Measurements from ENCODE around the gene POSTN. TPM values are rescaled to one million over a fixed set of nuclear protein-coding genes. Genes with fewer than 3 reads are reported as not detected.
A peak's percentile ranks its signal among the peaks of the same experiment; 100 is the strongest.

Gene POSTN
- total and polyA plus RNA-seq, 4 donors: 1.0 to 10.9 (median 1.3) TPM

GRCh38 chr13:37641391-37641790 is 42.8 kb upstream of the POSTN start:
- no peak overlapping the region for H3K9ac ChIP-seq (ENCODE audit: low read depth in 1 of 2, low read length in 2 of 2)
- H3K27me3 ChIP-seq (ENCODE audit: control insufficient read depth in 4 of 4, insufficient read depth in 4 of 4, low read length in 3 of 4): peaks cover 0 to 5% (median 1%) of the 10 kb centered on the region in 4 donors
- no peaks in the 10 kb centered on the region for H3K36me3 ChIP-seq (ENCODE audit: control insufficient read depth in 4 of 4, insufficient read depth in 3 of 4, low read depth in 1 of 4, low read length in 3 of 4)
- TF ChIP-seq SP1 (IDR thresholded peaks at IDR 0.05) (no peak), TAF1 (conservative IDR thresholded peaks at IDR 0.05) (no peak), REST (IDR thresholded peaks at IDR 0.05) (no peak), GABPA (IDR thresholded peaks at IDR 0.05 in 1 of 2, conservative IDR thresholded peaks at IDR 0.05 in 1 of 2) (no peak), ATF3 (IDR thresholded peaks at IDR 0.05) (no peak), NR2F2 (IDR thresholded peaks at IDR 0.05) (no peak)
- no peaks in the 10 kb centered on the region for H3K4me1 ChIP-seq (ENCODE audit: control insufficient read depth in 4 of 4, insufficient read depth in 4 of 4, low read length in 3 of 4)
- no peak for DNase-seq (ENCODE audit: low spot score)
- H3K9me3 ChIP-seq (ENCODE audit: control insufficient read depth in 4 of 4, low read length in 3 of 4): no peaks in the 10 kb centered on the region
- no peak overlapping the region for H3K4me3 ChIP-seq (ENCODE audit: low read depth in 1 of 3, low read length in 3 of 3)
- WGBS: 93% methylated on average over 2 of the region's 2 CpGs
- H3K27ac ChIP-seq (ENCODE audit: low read depth in 1 of 2, low read length in 2 of 2): no peak overlapping the region

DNA sequence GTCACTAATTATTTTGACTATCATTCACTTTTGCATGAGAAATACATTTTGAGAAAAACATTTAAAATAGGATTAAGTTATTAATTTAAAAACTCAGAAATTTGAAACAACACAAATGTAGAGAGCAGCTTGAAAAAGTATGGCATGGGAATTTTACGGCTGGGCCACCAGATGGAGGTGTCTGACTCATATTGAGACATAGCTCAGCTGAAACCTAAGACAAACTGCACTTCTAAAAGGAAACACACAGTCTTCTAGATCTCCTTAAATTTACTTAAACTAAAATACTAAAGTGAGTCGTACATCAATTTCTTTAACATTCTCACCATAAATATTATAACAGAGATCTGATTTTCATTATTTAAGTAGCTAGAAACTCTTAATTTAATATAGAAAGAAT is 41.9 kb upstream of the POSTN start:
- DNase-seq (ENCODE audit: low spot score): no peak
- no peak overlapping the region for H3K27ac ChIP-seq (ENCODE audit: low read depth in 1 of 2, low read length in 2 of 2)
- H3K9me3 ChIP-seq (ENCODE audit: control insufficient read depth in 4 of 4, low read length in 3 of 4): no peaks in the 10 kb centered on the region
- peak; percentile 60 to 63 for TF ChIP-seq RAD21 (IDR thresholded peaks at IDR 0.05)
- TF ChIP-seq GABPA (IDR thresholded peaks at IDR 0.05 in 1 of 2, conservative IDR thresholded peaks at IDR 0.05 in 1 of 2): no peak
- TF ChIP-seq, protein P1, sequence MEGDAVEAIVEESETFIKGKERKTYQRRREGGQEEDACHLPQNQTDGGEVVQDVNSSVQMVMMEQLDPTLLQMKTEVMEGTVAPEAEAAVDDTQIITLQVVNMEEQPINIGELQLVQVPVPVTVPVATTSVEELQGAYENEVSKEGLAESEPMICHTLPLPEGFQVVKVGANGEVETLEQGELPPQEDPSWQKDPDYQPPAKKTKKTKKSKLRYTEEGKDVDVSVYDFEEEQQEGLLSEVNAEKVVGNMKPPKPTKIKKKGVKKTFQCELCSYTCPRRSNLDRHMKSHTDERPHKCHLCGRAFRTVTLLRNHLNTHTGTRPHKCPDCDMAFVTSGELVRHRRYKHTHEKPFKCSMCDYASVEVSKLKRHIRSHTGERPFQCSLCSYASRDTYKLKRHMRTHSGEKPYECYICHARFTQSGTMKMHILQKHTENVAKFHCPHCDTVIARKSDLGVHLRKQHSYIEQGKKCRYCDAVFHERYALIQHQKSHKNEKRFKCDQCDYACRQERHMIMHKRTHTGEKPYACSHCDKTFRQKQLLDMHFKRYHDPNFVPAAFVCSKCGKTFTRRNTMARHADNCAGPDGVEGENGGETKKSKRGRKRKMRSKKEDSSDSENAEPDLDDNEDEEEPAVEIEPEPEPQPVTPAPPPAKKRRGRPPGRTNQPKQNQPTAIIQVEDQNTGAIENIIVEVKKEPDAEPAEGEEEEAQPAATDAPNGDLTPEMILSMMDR (IDR thresholded peaks at IDR 0.05; ENCODE audit: low read depth, low read length, missing input control): peak; percentile 25
- no peak for TF ChIP-seq MAX (IDR thresholded peaks at IDR 0.05)
- H3K4me1 ChIP-seq (ENCODE audit: control insufficient read depth in 4 of 4, insufficient read depth in 4 of 4, low read length in 3 of 4): no peaks in the 10 kb centered on the region
- H3K27me3 ChIP-seq (ENCODE audit: control insufficient read depth in 4 of 4, insufficient read depth in 4 of 4, low read length in 3 of 4): peaks cover 0 to 2% (median 0%) of the 10 kb centered on the region in 4 donors
- 10% methylated on average over 2 of the region's 2 CpGs for WGBS
- H3K4me3 ChIP-seq (ENCODE audit: low read depth in 1 of 3, low read length in 3 of 3): no peak overlapping the region
- H3K9ac ChIP-seq (ENCODE audit: low read depth in 1 of 2, low read length in 2 of 2): no peak overlapping the region
- no peaks in the 10 kb centered on the region for H3K36me3 ChIP-seq (ENCODE audit: control insufficient read depth in 4 of 4, insufficient read depth in 3 of 4, low read depth in 1 of 4, low read length in 3 of 4)

DNA sequence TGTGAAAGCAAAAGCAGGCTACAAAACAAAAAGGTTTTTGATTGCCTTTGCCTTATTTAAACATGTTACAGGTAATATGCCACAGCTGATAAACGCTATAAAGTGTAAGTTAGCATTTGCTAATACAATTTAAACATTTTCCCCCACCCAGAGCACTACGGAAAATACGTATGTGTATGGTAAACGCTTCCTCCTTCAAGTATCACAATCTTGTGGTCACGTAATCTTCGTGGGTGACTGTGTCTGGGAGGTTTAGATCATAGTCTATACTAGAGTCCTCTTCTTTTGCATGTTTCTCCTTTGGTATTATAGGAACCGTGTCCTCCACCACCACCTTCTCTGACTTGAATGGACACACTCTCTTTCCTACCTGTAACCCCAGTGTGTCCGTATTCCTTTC is 38.1 kb upstream of the POSTN start:
- H3K27me3 ChIP-seq (ENCODE audit: control insufficient read depth in 4 of 4, insufficient read depth in 4 of 4, low read length in 3 of 4): no peaks in the 10 kb centered on the region
- DNase-seq (ENCODE audit: low spot score): no peak
- H3K36me3 ChIP-seq (ENCODE audit: control insufficient read depth in 4 of 4, insufficient read depth in 3 of 4, low read depth in 1 of 4, low read length in 3 of 4): no peaks in the 10 kb centered on the region
- 68% methylated on average over 8 of the region's 8 CpGs for whole genome bisulfite sequencing
- TF ChIP-seq JUND (IDR thresholded peaks at IDR 0.05) (no peak), MAX (IDR thresholded peaks at IDR 0.05) (no peak), SP1 (IDR thresholded peaks at IDR 0.05) (no peak), ZBTB33 (IDR thresholded peaks at IDR 0.05) (no peak), RAD21 (IDR thresholded peaks at IDR 0.05) (no peak), HNF4G (IDR thresholded peaks at IDR 0.05) (no peak), FOXA1 (IDR thresholded peaks at IDR 0.05) (no peak), TAF1 (conservative IDR thresholded peaks at IDR 0.05) (no peak), REST (IDR thresholded peaks at IDR 0.05) (no peak), FOXA2 (IDR thresholded peaks at IDR 0.05) (no peak)
- H3K4me1 ChIP-seq (ENCODE audit: control insufficient read depth in 4 of 4, insufficient read depth in 4 of 4, low read length in 3 of 4): no peaks in the 10 kb centered on the region
- no peaks in the 10 kb centered on the region for H3K9me3 ChIP-seq (ENCODE audit: control insufficient read depth in 4 of 4, low read length in 3 of 4)
- H3K9ac ChIP-seq (ENCODE audit: low read depth in 1 of 2, low read length in 2 of 2): no peak overlapping the region
- H3K27ac ChIP-seq (ENCODE audit: low read depth in 1 of 2, low read length in 2 of 2): no peak overlapping the region
- no peak overlapping the region for H3K4me3 ChIP-seq (ENCODE audit: low read depth in 1 of 3, low read length in 3 of 3)

Data from liver (tissue), 9 donors.